B cell (primary cell): ENCODE measurements around the gene COL9A3. TPM values are rescaled to one million over a fixed set of nuclear protein-coding genes. Genes with fewer than 3 reads are reported as not detected.

Experiments used
- ATAC-seq: fragments of 200-7000 bp; cut with Tn5 transposase; one replicate; pipeline ENCODE4 v1.10.0; 2021; ENCODE audit warnings: low read depth, mild to moderate bottlenecking, moderate number of reproducible peaks, moderate library complexity
- CTCF ChIA-PET: fragments of 350-600 bp; sonication (Branson Sonifier 250); formaldehyde crosslinking; loops from one replicate; lab custom pipeline; 2021; ENCODE audit warnings: antibody characterized with exemption, inconsistent platforms; lab: Charles Lee
- POLR2A ChIA-PET: fragments of 350-600 bp; sonication (Branson Sonifier 250); formaldehyde crosslinking; loops from one replicate; lab custom pipeline; 2021; ENCODE audit warnings: antibody characterized with exemption; lab: Charles Lee
- DNase-seq: peaks from one replicate; pipeline ENCODE4 v3.0.0; 2013
- H2AFZ ChIP-seq: 2 replicates; pipeline ENCODE4 v1.6.1; 2012; ENCODE audit warnings: mild to moderate bottlenecking, low read depth, low read length; ENCODE audit not compliant: insufficient read depth, poor library complexity, severe bottlenecking
- H3K27ac ChIP-seq, 2 donors: 1 replicate in 1 of 2; 2 replicates in 1 of 2; pipeline ENCODE4 v1.5.1; 2012 to 2013; ENCODE audit warnings: low read length in 2 of 2, mild to moderate bottlenecking in 2 of 2, moderate library complexity in 1 of 2
- H3K27me3 ChIP-seq, 4 experiments: fragments of 200-600 bp in 1 of 4; sonication (generic) in 1 of 4; replicated peaks in 1 of 4; 1 replicate in 2 of 4; 2 replicates in 2 of 4; pipeline versions ENCODE4 v1.6.1 to v1.7.0; 2013 to 2016; ENCODE audit warnings: low read length in 3 of 4, mild to moderate bottlenecking in 2 of 4, mixed read lengths in 1 of 4, moderate library complexity in 1 of 4; ENCODE audit not compliant: insufficient read depth in 4 of 4, control insufficient read depth in 3 of 4; ENCODE audit errors: control extremely low read depth in 1 of 4
- H3K36me3 ChIP-seq, 2 experiments: replicated peaks in 1 of 2; 1 replicate in 1 of 2; 2 replicates in 1 of 2; pipeline versions ENCODE4 v1.6.1 to v1.7.1; 2013; ENCODE audit warnings: low read length in 1 of 2; ENCODE audit not compliant: insufficient read depth in 2 of 2, control insufficient read depth in 1 of 2; ENCODE audit errors: control extremely low read depth in 1 of 2, extremely low read depth in 1 of 2
- H3K4me1 ChIP-seq, 2 donors: fragments of 200-600 bp in 1 of 2; sonication (generic) in 1 of 2; 1 replicate in 1 of 2; 2 replicates in 1 of 2; pipeline versions ENCODE4 v1.5.1 to v1.6.1; 2013 to 2017; ENCODE audit warnings: low read length in 2 of 2; ENCODE audit not compliant: control insufficient read depth in 2 of 2, insufficient read depth in 2 of 2
- H3K4me2 ChIP-seq: replicated peaks from 2 replicates; pipeline ENCODE3; 2012; ENCODE audit warnings: mild to moderate bottlenecking, low read depth, low read length; ENCODE audit not compliant: poor library complexity, severe bottlenecking
- H3K4me3 ChIP-seq, 5 experiments: fragments of 200-600 bp in 1 of 5; sonication (generic) in 1 of 5; 1 replicate in 3 of 5; 2 replicates in 2 of 5; pipeline versions ENCODE4 v1.5.1 to v1.7.0; 2011 to 2016; ENCODE audit warnings: low read length in 4 of 5, mild to moderate bottlenecking in 4 of 5, low read depth in 2 of 5, control low read depth in 1 of 5, moderate library complexity in 1 of 5; ENCODE audit not compliant: insufficient read depth in 1 of 5; ENCODE audit errors: control extremely low read depth in 1 of 5, extremely low read depth in 1 of 5
- H3K79me2 ChIP-seq: fragments of 200-600 bp; sonication (generic); one replicate; pipeline ENCODE4 v1.6.0; 2016; ENCODE audit warnings: low read length; ENCODE audit not compliant: control insufficient read depth, insufficient read depth
- H3K9ac ChIP-seq: fragments of 200-600 bp; sonication (generic); 2 replicates; pipeline ENCODE4 v1.6.1; 2017; ENCODE audit warnings: mild to moderate bottlenecking, low read length, moderate library complexity
- H3K9me3 ChIP-seq, 3 donors: one replicate each; pipeline versions ENCODE4 v1.6.1 to v1.7.1; 2013; ENCODE audit warnings: low read length in 2 of 3; ENCODE audit not compliant: control insufficient read depth in 2 of 3, insufficient read depth in 1 of 3; ENCODE audit errors: control extremely low read depth in 1 of 3
- H4K20me1 ChIP-seq: 2 replicates; pipeline ENCODE4 v1.6.0; 2012; ENCODE audit warnings: mild to moderate bottlenecking, low read length; ENCODE audit not compliant: insufficient read depth, control insufficient read depth, poor library complexity, severe bottlenecking
- H3K27ac Mint-ChIP-seq: one replicate; pipeline ENCODE4 v1.8.0; 2021; ENCODE audit warnings: mixed read lengths
- H3K27me3 Mint-ChIP-seq: one replicate; pipeline ENCODE4 v1.8.0; 2021; ENCODE audit warnings: mixed read lengths
- H3K4me1 Mint-ChIP-seq: one replicate; pipeline ENCODE4 v1.8.0; 2021; ENCODE audit warnings: mixed read lengths
- H3K4me3 Mint-ChIP-seq: one replicate; pipeline ENCODE4 v1.8.0; 2021; ENCODE audit warnings: mixed read lengths
- H3K9me3 Mint-ChIP-seq: one replicate; pipeline ENCODE4 v1.8.0; 2022; ENCODE audit warnings: mixed read lengths; ENCODE audit not compliant: insufficient read depth
- EZH2 ChIP-seq: IDR thresholded peaks from 2 replicates; pipeline ENCODE4 v1.6.1; 2012; ENCODE audit warnings: borderline replicate concordance, low read depth, mild to moderate bottlenecking, moderate library complexity, low read length; ENCODE audit not compliant: insufficient read depth, poor library complexity, severe bottlenecking
- WGBS: methylation state at CpG from one replicate; pipeline ENCODE4 v1.1.5; 2013; ENCODE audit warnings: missing lambda C conversion rate; ENCODE audit not compliant: insufficient coverage; 5-methylcytosine and 5-hydroxymethylcytosine counted together
- intact Hi-C: fragments of 100-400 bp; cut with micrococcal nuclease; formaldehyde crosslinking; loops from one replicate; pipeline ENCODE4 v1.10.0; 2022
- polyA plus RNA-seq: library from polyadenylated mRNA; depleted of rRNA; stranded (reverse); fragments of >200 nt; gene quantifications from 2 replicates; pipeline ENCODE4 v1.2.3, GENCODE V29; 2012
- total RNA-seq, 2 donors: library from RNA; stranded (reverse); fragments of 120-200 nt in 1 of 2; gene quantifications; 1 replicate in 1 of 2; 2 replicates in 1 of 2; pipeline versions ENCODE4 v1.2.3 to v1.2.4, GENCODE V29; 2013 to 2022
- TF ChIP-seq, protein P1 (sequence below): fragments of 200-600 bp; IDR thresholded peaks from one replicate; pipeline ENCODE4 v1.8.0; 2022; ENCODE audit warnings: antibody characterized with exemption, mild to moderate bottlenecking

Gene COL9A3
- total and polyA plus RNA-seq, 2 donors (not counting 1 experiment from before 2014, with no cell fraction given), result 10.7 to 96.3 TPM

DNA sequence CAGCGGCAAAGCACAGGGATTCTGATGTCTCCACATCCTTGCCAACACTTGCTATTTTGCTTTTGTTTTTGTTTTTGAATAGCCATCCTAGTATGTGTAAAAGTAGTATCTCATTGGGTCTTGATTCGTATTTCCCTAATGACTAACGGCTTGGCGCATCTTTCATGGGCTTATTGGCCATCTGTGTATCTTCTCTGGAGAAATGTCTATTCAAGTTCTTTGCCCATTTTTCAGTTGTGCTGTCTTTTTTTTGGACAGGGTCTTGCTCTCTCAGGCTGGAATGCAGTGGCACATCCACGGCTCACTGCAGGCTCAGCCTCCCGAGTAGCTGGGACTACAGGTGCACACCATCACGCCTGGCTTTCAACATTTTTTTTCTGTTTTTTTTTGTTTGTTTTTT is 27.3 kb downstream of the COL9A3 start:
- H3K4me2 ChIP-seq, result no peak overlapping the region
- no peaks in the 10 kb centered on the region for H3K79me2 ChIP-seq
- DNase-seq, result no peak
- H2AFZ ChIP-seq, result no peak overlapping the region
- no peaks in the 10 kb centered on the region for H3K9me3 ChIP-seq
- H4K20me1 ChIP-seq, result no peaks in the 10 kb centered on the region
- H3K27ac Mint-ChIP-seq, result no peak overlapping the region
- no peak overlapping the region for H3K9ac ChIP-seq
- no peak overlapping the region for H3K27ac ChIP-seq
- 98% methylated on average over 6 of the region's 7 CpGs for WGBS
- ATAC-seq, result no peak
- H3K4me1 ChIP-seq, result no peaks in the 10 kb centered on the region
- intact Hi-C loops, result no loop called here
- peaks cover 5% of the 10 kb centered on the region for H3K4me1 Mint-ChIP-seq
- H3K4me3 Mint-ChIP-seq, result no peak overlapping the region
- POLR2A ChIA-PET, result interaction anchor here (0.7 kb wide), 1 partner anchor 1231 kb away, joined by 3 read pairs; no protein-coding TSS in a partner anchor
- H3K4me3 ChIP-seq, result no peak overlapping the region
- no peaks in the 10 kb centered on the region for H3K27me3 Mint-ChIP-seq
- no peaks in the 10 kb centered on the region for H3K27me3 ChIP-seq
- CTCF ChIA-PET, result interaction anchor here (0.6 kb wide), 1 partner anchor 122 kb away, joined by 3 read pairs; no protein-coding TSS in a partner anchor
- no peaks in the 10 kb centered on the region for H3K36me3 ChIP-seq
- TF ChIP-seq EZH2, result no peak
- TF ChIP-seq, protein P1, sequence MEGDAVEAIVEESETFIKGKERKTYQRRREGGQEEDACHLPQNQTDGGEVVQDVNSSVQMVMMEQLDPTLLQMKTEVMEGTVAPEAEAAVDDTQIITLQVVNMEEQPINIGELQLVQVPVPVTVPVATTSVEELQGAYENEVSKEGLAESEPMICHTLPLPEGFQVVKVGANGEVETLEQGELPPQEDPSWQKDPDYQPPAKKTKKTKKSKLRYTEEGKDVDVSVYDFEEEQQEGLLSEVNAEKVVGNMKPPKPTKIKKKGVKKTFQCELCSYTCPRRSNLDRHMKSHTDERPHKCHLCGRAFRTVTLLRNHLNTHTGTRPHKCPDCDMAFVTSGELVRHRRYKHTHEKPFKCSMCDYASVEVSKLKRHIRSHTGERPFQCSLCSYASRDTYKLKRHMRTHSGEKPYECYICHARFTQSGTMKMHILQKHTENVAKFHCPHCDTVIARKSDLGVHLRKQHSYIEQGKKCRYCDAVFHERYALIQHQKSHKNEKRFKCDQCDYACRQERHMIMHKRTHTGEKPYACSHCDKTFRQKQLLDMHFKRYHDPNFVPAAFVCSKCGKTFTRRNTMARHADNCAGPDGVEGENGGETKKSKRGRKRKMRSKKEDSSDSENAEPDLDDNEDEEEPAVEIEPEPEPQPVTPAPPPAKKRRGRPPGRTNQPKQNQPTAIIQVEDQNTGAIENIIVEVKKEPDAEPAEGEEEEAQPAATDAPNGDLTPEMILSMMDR, result no peak
- H3K9me3 Mint-ChIP-seq, result no peaks in the 10 kb centered on the region

GRCh38 chr20:62845416-62846160 is 28.7 kb downstream of the COL9A3 start:
- WGBS, result 95% methylated on average over 10 of the region's 16 CpGs
- TF ChIP-seq, protein P1, result no peak
- no peak for TF ChIP-seq EZH2
- DNase-seq (no peak), ATAC-seq (no peak)
- intact Hi-C loops, result no loop called here
- Histone ChIP-seq H3K79me2 (no peaks in the 10 kb centered on the region), H3K4me2 (no peak overlapping the region), H3K9me3 (no peaks in the 10 kb centered on the region), H3K27me3 (no peaks in the 10 kb centered on the region), H3K4me1 (no peaks in the 10 kb centered on the region), H3K9ac (no peak overlapping the region), H3K27ac (no peak overlapping the region), H2AFZ (no peak overlapping the region), H3K36me3 (no peaks in the 10 kb centered on the region), H3K4me3 (no peak overlapping the region), H4K20me1 (no peaks in the 10 kb centered on the region)
- Mint-ChIP-seq H3K27me3 (no peaks in the 10 kb centered on the region), H3K4me1 (no peaks in the 10 kb centered on the region), H3K4me3 (no peak overlapping the region), H3K27ac (no peak overlapping the region), H3K9me3 (no peaks in the 10 kb centered on the region)
- CTCF ChIA-PET, result no interaction called here
- POLR2A ChIA-PET, result interaction anchor here (0.6 kb wide), 1 partner anchor 650 kb away, joined by 3 read pairs; no protein-coding TSS in a partner anchor
